Peyer's patch (tissue), 4 donors: ENCODE measurements around the gene SMTNL2. TPM values are rescaled to one million over a fixed set of nuclear protein-coding genes. Genes with fewer than 3 reads are reported as not detected.

ENCODE experiments used
- DNase-seq, 3 donors: peaks; one replicate each; pipeline ENCODE4 v3.0.0-alpha.2; 2017 to 2019
- H3K27ac ChIP-seq, 4 donors: fragments of 200-600 bp; sonication (generic); one replicate each; pipeline ENCODE4 v1.5.1; 2016 to 2019
- H3K27me3 ChIP-seq, 2 donors: fragments of 200-600 bp; sonication (generic); one replicate each; pipeline ENCODE4 v1.5.1; 2019
- H3K36me3 ChIP-seq, 3 donors: fragments of 200-600 bp; sonication (generic); one replicate each; pipeline ENCODE4 v1.5.1; 2016 to 2019
- H3K4me1 ChIP-seq, 4 donors: fragments of 200-600 bp; sonication (generic); one replicate each; pipeline ENCODE4 v1.5.1; 2016 to 2019
- H3K4me3 ChIP-seq, 4 donors: fragments of 200-600 bp; sonication (generic); 1 replicate in 3 of 4; 2 replicates in 1 of 4; pipeline ENCODE4 v1.5.1; 2016 to 2019; ENCODE audit warnings: mild to moderate bottlenecking in 1 of 4
- H3K9me3 ChIP-seq, 4 donors: fragments of 200-600 bp; sonication (generic); one replicate each; pipeline ENCODE4 v1.5.1; 2016 to 2019; ENCODE audit warnings: mild to moderate bottlenecking in 1 of 4
- CTCF ChIP-seq, 6 experiments: fragments of 450-650 bp in 4 of 6; fragments of 200-600 bp in 2 of 6; sonication (generic) in 1 of 6; IDR thresholded peaks; one replicate each; pipeline ENCODE4 v1.5.1; 2017 to 2019; ENCODE audit warnings: antibody characterized with exemption in 6 of 6, mild to moderate bottlenecking in 3 of 6, moderate library complexity in 1 of 6
- POLR2A ChIP-seq, 2 donors: fragments of 450-650 bp; IDR thresholded peaks; one replicate each; pipeline ENCODE4 v1.5.1; 2017; ENCODE audit warnings: antibody characterized with exemption in 2 of 2, mild to moderate bottlenecking in 2 of 2, moderate library complexity in 2 of 2
- total RNA-seq, 4 donors: library from RNA; depleted of rRNA; stranded (reverse); fragments of >200 nt; gene quantifications; one replicate each; pipeline ENCODE4 v1.1.0, GENCODE V29; 2016

Gene SMTNL2
- total RNA-seq = 1 to 10 TPM in 1 of 4 donors, not detected in 3; 1.2 TPM

- peaks cover 0 to 18% (median 7%) of the 10 kb centered on the region in 4 donors for H3K4me1 ChIP-seq
- H3K27ac ChIP-seq = peak within 1 kb of the TSS in 3 of 4 donors; percentile 17 to 55 (median 39)
- no peaks in the 10 kb centered on the region for H3K9me3 ChIP-seq
- no peak for DNase-seq
- H3K27me3 ChIP-seq = peaks cover 0 to 7% of the 10 kb centered on the region in 2 donors
- no peak for TF ChIP-seq POLR2A (IDR thresholded peaks at IDR 0.05)
- no peak for TF ChIP-seq CTCF (IDR thresholded peaks at IDR 0.05)
- H3K4me3 ChIP-seq = peak within 1 kb of the TSS; percentile 19 to 57 (median 51)
- H3K36me3 ChIP-seq = no peaks in the 10 kb centered on the region
These were observed at the start of gene SMTNL2 for GRCh38 chr17:4584101-4584916. Gene SMTNL2 (plus strand): TSS chr17:4584529. CDS start chr17:4584606, 77 bp downstream.

- no peak for DNase-seq
- H3K36me3 ChIP-seq = peaks cover 0 to 22% (median 0%) of the 10 kb centered on the region in 3 donors
- no peak overlapping the region for H3K4me3 ChIP-seq
- peak overlapping the region in 2 of 4 donors; percentile 61 to 77 for H3K27ac ChIP-seq
- no peaks in the 10 kb centered on the region for H3K27me3 ChIP-seq
- H3K9me3 ChIP-seq = no peaks in the 10 kb centered on the region
- no peak for TF ChIP-seq CTCF (IDR thresholded peaks at IDR 0.05)
- no peak for TF ChIP-seq POLR2A (IDR thresholded peaks at IDR 0.05)
- H3K4me1 ChIP-seq = peaks cover 0 to 43% (median 7%) of the 10 kb centered on the region in 4 donors
These were observed 49.2 kb upstream of the SMTNL2 start for GRCh38 chr17:4534928-4535666.

- H3K4me1 ChIP-seq = peaks cover 0 to 50% (median 7%) of the 10 kb centered on the region in 4 donors
- DNase-seq = no peak
- peak overlapping the region in 3 of 4 donors; percentile 57 to 61 (median 60) for H3K27ac ChIP-seq
- peaks cover 0 to 23% (median 0%) of the 10 kb centered on the region in 3 donors for H3K36me3 ChIP-seq
- H3K27me3 ChIP-seq = no peaks in the 10 kb centered on the region
- H3K4me3 ChIP-seq = peak overlapping the region in 1 of 4 donors; percentile 1
- H3K9me3 ChIP-seq = no peaks in the 10 kb centered on the region
- TF ChIP-seq CTCF (IDR thresholded peaks at IDR 0.05) (no peak), POLR2A (IDR thresholded peaks at IDR 0.05) (no peak)
These were observed 48.6 kb upstream of the SMTNL2 start for GRCh38 chr17:4535667-4536258.

GRCh38 chr17:4536259-4536741 lies 48.0 kb upstream of the SMTNL2 start:
- no peaks in the 10 kb centered on the region for H3K9me3 ChIP-seq
- peaks cover 0 to 55% (median 9%) of the 10 kb centered on the region in 4 donors for H3K4me1 ChIP-seq
- TF ChIP-seq POLR2A (IDR thresholded peaks at IDR 0.05) (no peak), CTCF (IDR thresholded peaks at IDR 0.05) (no peak)
- peak overlapping the region in 1 of 4 donors; percentile 1 for H3K4me3 ChIP-seq
- DNase-seq = no peak
- H3K27ac ChIP-seq = peak overlapping the region; percentile 43 to 61 (median 58)
- H3K36me3 ChIP-seq = peaks cover 0 to 26% (median 0%) of the 10 kb centered on the region in 3 donors
- H3K27me3 ChIP-seq = no peaks in the 10 kb centered on the region

- Histone ChIP-seq H3K27me3 (no peaks in the 10 kb centered on the region), H3K4me1 (peaks cover 0 to 59% (median 9%) of the 10 kb centered on the region in 4 donors), H3K27ac (peak overlapping the region; percentile 43 to 61 (median 58)), H3K36me3 (peaks cover 0 to 32% (median 0%) of the 10 kb centered on the region in 3 donors), H3K4me3 (no peak overlapping the region), H3K9me3 (no peaks in the 10 kb centered on the region)
- TF ChIP-seq CTCF (IDR thresholded peaks at IDR 0.05) (no peak), POLR2A (IDR thresholded peaks at IDR 0.05) (no peak)
- DNase-seq = no peak
These were observed 47.5 kb upstream of the SMTNL2 start for GRCh38 chr17:4536742-4537411.
